DOHH2 (cell line): Measurements from ENCODE around the gene CTDSPL.

ENCODE experiments used
- H3F3A ChIP-seq: fragments of 200-600 bp; sonication (generic), shearing (Covaris generic); 2 replicates; pipeline ENCODE4 v1.6.0; 2016; ENCODE audit warnings: antibody characterized with exemption, mild to moderate bottlenecking; ENCODE audit not compliant: control insufficient read depth, insufficient read depth
- H3K27ac ChIP-seq: fragments of 200-600 bp; sonication (generic); 2 replicates; pipeline ENCODE4 v1.5.1; 2014; ENCODE audit warnings: low read depth, mild to moderate bottlenecking, low read length, moderate library complexity
- H3K27me3 ChIP-seq: fragments of 200-600 bp; sonication (generic); 2 replicates; pipeline ENCODE4 v1.6.1; 2014; ENCODE audit warnings: mild to moderate bottlenecking, low read length, mixed read lengths; ENCODE audit not compliant: control insufficient read depth
- H3K36me3 ChIP-seq: fragments of 200-600 bp; sonication (generic); 2 replicates; pipeline ENCODE4 v1.6.1; 2014; ENCODE audit warnings: mild to moderate bottlenecking, low read length, moderate library complexity, mixed read lengths; ENCODE audit not compliant: control insufficient read depth
- H3K4me1 ChIP-seq: fragments of 200-600 bp; sonication (generic); 2 replicates; pipeline ENCODE4 v1.6.1; 2014; ENCODE audit warnings: mild to moderate bottlenecking, low read length, mixed read lengths; ENCODE audit not compliant: control insufficient read depth
- H3K4me2 ChIP-seq: fragments of 200-600 bp; sonication (generic); 2 replicates; pipeline ENCODE4 v1.6.0; 2014; ENCODE audit warnings: mild to moderate bottlenecking, low read length, moderate library complexity
- H3K4me3 ChIP-seq: fragments of 200-600 bp; sonication (generic); 2 replicates; pipeline ENCODE4 v1.5.1; 2014; ENCODE audit warnings: mild to moderate bottlenecking, low read length, mixed read lengths
- H3K79me2 ChIP-seq: fragments of 200-600 bp; sonication (generic); 2 replicates; pipeline ENCODE4 v1.6.1; 2014; ENCODE audit warnings: mild to moderate bottlenecking, low read length, mixed read lengths; ENCODE audit not compliant: control insufficient read depth
- H3K9me2 ChIP-seq: fragments of 200-600 bp; sonication (generic); replicated peaks from 2 replicates; pipeline ENCODE4 v1.6.1; 2014; ENCODE audit warnings: mild to moderate bottlenecking, low read length, mixed read lengths; ENCODE audit not compliant: control insufficient read depth
- H3K9me3 ChIP-seq: fragments of 200-600 bp; sonication (generic); 2 replicates; pipeline ENCODE4 v1.6.1; 2014; ENCODE audit warnings: antibody characterized with exemption, low read length, mixed read lengths; ENCODE audit not compliant: control insufficient read depth, insufficient read depth
- H4K20me1 ChIP-seq: fragments of 200-600 bp; sonication (generic); 2 replicates; pipeline ENCODE4 v1.6.0; 2014; ENCODE audit warnings: low read depth, mild to moderate bottlenecking, antibody characterized with exemption, low read length, moderate library complexity; ENCODE audit not compliant: control insufficient read depth, insufficient read depth
- EZH2phosphoT487 ChIP-seq: fragments of 200-600 bp; sonication (generic); IDR thresholded peaks from 2 replicates; pipeline ENCODE4 v1.6.1; 2017; ENCODE audit warnings: borderline replicate concordance, mild to moderate bottlenecking, antibody characterized with exemption, low read length, moderate library complexity, mixed read lengths
- TF ChIP-seq, protein P1 (sequence below): fragments of 200-600 bp; sonication (generic); IDR thresholded peaks from one replicate; pipeline ENCODE4 v1.5.1; 2014; ENCODE audit warnings: antibody characterized with exemption, mild to moderate bottlenecking, low read depth, low read length; ENCODE audit not compliant: poor library complexity, severe bottlenecking

Gene CTDSPL

DNA sequence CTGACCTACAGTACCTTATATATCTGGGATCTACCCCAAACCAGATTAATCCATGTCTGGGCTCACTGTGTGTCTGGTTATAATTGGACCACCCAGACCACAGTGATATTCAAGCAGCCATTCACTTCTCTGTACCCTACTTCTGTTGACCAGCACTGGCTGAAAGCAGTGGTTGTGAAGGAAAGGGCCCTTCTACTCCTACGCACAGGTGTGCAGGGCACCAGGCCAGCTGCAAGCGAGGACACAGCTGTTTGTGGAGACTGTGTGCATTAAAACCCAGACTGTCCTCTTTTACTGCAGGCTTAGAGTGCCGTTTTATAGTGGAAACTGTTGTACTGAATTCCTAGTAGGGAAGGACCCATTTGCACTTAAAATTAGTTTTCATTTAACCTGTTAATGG is 29.5 kb downstream of the CTDSPL start:
- Histone ChIP-seq H3K9me2 (no peaks in the 10 kb centered on the region), H3K4me1 (no peaks in the 10 kb centered on the region), H3K27me3 (peaks cover 13% of the 10 kb centered on the region; the same call in 1 of the 2 replicates), H3K27ac (no peak overlapping the region), H3K9me3 (no peaks in the 10 kb centered on the region), H4K20me1 (no peaks in the 10 kb centered on the region), H3F3A (no peaks in the 10 kb centered on the region), H3K36me3 (no peaks in the 10 kb centered on the region), H3K79me2 (no peaks in the 10 kb centered on the region), H3K4me2 (no peak overlapping the region), H3K4me3 (no peak overlapping the region)
- TF ChIP-seq, protein P1, sequence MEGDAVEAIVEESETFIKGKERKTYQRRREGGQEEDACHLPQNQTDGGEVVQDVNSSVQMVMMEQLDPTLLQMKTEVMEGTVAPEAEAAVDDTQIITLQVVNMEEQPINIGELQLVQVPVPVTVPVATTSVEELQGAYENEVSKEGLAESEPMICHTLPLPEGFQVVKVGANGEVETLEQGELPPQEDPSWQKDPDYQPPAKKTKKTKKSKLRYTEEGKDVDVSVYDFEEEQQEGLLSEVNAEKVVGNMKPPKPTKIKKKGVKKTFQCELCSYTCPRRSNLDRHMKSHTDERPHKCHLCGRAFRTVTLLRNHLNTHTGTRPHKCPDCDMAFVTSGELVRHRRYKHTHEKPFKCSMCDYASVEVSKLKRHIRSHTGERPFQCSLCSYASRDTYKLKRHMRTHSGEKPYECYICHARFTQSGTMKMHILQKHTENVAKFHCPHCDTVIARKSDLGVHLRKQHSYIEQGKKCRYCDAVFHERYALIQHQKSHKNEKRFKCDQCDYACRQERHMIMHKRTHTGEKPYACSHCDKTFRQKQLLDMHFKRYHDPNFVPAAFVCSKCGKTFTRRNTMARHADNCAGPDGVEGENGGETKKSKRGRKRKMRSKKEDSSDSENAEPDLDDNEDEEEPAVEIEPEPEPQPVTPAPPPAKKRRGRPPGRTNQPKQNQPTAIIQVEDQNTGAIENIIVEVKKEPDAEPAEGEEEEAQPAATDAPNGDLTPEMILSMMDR: no peak
- TF ChIP-seq EZH2phosphoT487: no peak

DNA sequence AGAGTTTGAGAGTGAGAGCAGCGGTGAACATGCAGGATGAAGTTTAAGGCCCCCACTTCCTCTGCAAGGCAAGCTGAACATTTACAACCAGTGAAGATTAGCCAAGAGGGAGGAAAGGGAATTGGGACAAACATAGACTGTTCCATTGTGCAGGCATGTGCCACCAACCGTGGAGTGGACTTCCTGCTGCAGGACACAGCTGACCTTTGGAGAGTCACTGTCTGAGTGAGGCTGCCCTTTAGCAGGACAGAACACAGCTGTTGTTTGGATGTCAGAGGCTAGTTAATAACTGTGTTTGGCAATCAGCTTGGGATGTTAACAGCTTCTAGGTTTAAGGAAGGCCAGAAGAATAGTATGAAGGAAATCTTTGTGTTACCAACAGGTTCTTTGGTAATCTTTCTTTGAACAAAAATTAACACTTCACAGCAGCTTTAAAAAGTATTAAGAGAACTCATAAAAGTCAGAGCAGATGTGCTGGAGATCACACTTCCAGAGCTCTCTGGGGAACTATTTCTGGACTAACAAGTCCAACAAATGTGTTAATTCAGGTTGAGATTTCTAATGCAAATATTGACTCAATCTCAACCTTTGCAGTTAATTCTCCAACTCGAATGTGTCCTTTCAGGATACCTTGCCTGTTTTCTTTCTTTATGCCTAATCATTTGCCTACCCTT is 31.4 kb downstream of the CTDSPL start:
- Histone ChIP-seq H3K9me3 (no peaks in the 10 kb centered on the region), H3K36me3 (no peaks in the 10 kb centered on the region), H3K27me3 (peaks cover 14% of the 10 kb centered on the region), H3K27ac (no peak overlapping the region), H4K20me1 (no peaks in the 10 kb centered on the region), H3K9me2 (no peaks in the 10 kb centered on the region), H3K79me2 (no peaks in the 10 kb centered on the region), H3K4me2 (no peak overlapping the region), H3K4me3 (no peak overlapping the region), H3K4me1 (no peaks in the 10 kb centered on the region), H3F3A (no peaks in the 10 kb centered on the region)
- TF ChIP-seq EZH2phosphoT487: no peak
- TF ChIP-seq, protein P1: no peak

DNA sequence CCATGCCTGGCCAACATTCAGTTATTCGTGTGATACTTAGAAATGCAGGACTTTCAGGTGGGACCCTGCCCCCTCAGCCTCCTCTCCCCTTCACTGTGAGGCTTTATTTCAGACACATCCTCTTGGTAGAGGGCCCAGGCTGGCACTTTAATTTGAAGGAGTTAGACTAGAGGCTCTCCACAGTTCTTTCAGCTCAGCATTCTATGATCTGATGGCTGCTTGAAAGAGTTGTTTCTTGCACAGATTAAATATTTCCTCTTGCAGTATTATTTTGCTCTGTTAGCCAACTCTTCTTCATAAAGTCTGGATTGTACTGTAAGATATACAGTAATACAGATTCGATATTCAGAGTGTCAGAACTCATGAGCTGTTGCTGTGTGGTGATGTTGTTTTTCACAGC is 35.1 kb downstream of the CTDSPL start:
- H3K27ac ChIP-seq: no peak overlapping the region
- no peaks in the 10 kb centered on the region for H3K9me3 ChIP-seq
- H3K4me1 ChIP-seq: no peaks in the 10 kb centered on the region
- TF ChIP-seq, protein P1: no peak
- TF ChIP-seq EZH2phosphoT487: no peak
- H3K27me3 ChIP-seq: peaks cover 11% of the 10 kb centered on the region
- no peak overlapping the region for H3K4me3 ChIP-seq
- no peaks in the 10 kb centered on the region for H3K36me3 ChIP-seq
- no peak overlapping the region for H3K4me2 ChIP-seq
- H3F3A ChIP-seq: no peaks in the 10 kb centered on the region
- H3K79me2 ChIP-seq: no peaks in the 10 kb centered on the region
- no peaks in the 10 kb centered on the region for H3K9me2 ChIP-seq
- H4K20me1 ChIP-seq: no peaks in the 10 kb centered on the region

DNA sequence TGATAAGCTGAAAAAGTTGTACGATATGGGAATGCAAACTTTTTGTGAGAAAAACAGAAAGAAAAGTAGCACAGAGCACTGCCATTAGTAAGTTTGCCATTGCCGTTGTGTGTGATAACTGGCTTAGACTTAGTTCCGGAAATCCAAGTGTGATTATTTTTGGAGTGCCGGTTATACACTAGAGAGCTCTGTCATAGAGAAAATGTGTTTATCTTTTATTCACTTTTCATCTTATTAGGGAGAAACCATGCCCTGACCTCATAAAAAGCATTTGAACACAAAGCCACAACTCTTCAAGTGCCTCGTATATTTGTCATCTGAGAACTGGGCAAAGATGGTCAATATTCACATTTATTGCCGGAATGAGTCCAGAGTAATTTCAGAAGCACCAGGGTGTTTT is 36.1 kb downstream of the CTDSPL start:
- Histone ChIP-seq H3K79me2 (no peaks in the 10 kb centered on the region), H3K4me3 (no peak overlapping the region), H3K36me3 (no peaks in the 10 kb centered on the region), H4K20me1 (no peaks in the 10 kb centered on the region), H3K4me1 (no peaks in the 10 kb centered on the region), H3K4me2 (no peak overlapping the region), H3K9me3 (no peaks in the 10 kb centered on the region), H3K27ac (no peak overlapping the region), H3F3A (no peaks in the 10 kb centered on the region), H3K27me3 (peaks cover 10% of the 10 kb centered on the region), H3K9me2 (no peaks in the 10 kb centered on the region)
- TF ChIP-seq, protein P1: no peak
- TF ChIP-seq EZH2phosphoT487: no peak
